GM12878 (cell line): ENCODE data around the gene ABHD2. TPM values are rescaled to one million over a fixed set of nuclear protein-coding genes. Genes with fewer than 3 reads are reported as not detected.

Experiments used
- ATAC-seq: fragments of 200-7000 bp; cut with Tn5 transposase; 3 replicates; pipeline ENCODE4 v1.9.1; 2020; ENCODE audit warnings: mild to moderate bottlenecking, moderate library complexity
- BruUV-seq: library from RNA; stranded (reverse); fragments of 400-500 nt; replicated peaks from 2 replicates; lab custom pipeline; 2021; lab: Mats Ljungman, UMichigan
- CTCF ChIA-PET: fragments of 300-600 bp; sonication (Branson Sonifier 250); formaldehyde crosslinking; extraction: SDS; loops from one replicate; lab custom pipeline; 2021; ENCODE audit warnings: inconsistent platforms; lab: Yijun Ruan, JAX
- POLR2A ChIA-PET: fragments of 350-600 bp; formaldehyde crosslinking; extraction: SDS; loops from one replicate; lab custom pipeline; 2021; ENCODE audit warnings: inconsistent platforms; lab: Charles Lee
- RAD21 ChIA-PET: fragments of 300-600 bp; sonication (Branson Sonifier 250); formaldehyde crosslinking; loops from one replicate; lab custom pipeline; 2023; ENCODE audit warnings: antibody characterized with exemption; ENCODE audit not compliant: unreplicated experiment; lab: Charles Lee
- SMC1A ChIA-PET: fragments of 300-600 bp; sonication (Branson Sonifier 250); formaldehyde crosslinking; loops from one replicate; lab custom pipeline; 2023; ENCODE audit not compliant: unreplicated experiment, uncharacterized antibody; lab: Charles Lee
- DNase-seq: peaks from one replicate; pipeline ENCODE4 v3.0.0-alpha.2; 2011; ENCODE audit warnings: low read depth, low spot score
- FAIRE-seq: peaks from 3 replicates; lab custom pipeline; 2011; peaks lifted over from hg19 to GRCh38; lab: Jason Lieb, UNC
- H2AFZ ChIP-seq: 2 replicates; pipeline ENCODE4 v1.6.0; 2011; ENCODE audit warnings: low read depth, low read length, control low read depth; ENCODE audit not compliant: control insufficient read depth
- H3K27ac ChIP-seq: 2 replicates; pipeline ENCODE4 v1.5.1; 2011; ENCODE audit warnings: control low read depth; ENCODE audit not compliant: control insufficient read depth, insufficient read depth
- H3K27me3 ChIP-seq, 2 experiments: replicated peaks in 1 of 2; 2 replicates each; pipeline versions ENCODE4 v1.6.0 to v1.6.1; 2011; ENCODE audit warnings: low read length in 1 of 2; ENCODE audit not compliant: control insufficient read depth in 2 of 2, insufficient read depth in 2 of 2
- H3K36me3 ChIP-seq, 2 experiments: 2 replicates each; pipeline ENCODE4 v1.5.1; 2011; ENCODE audit warnings: low read length in 1 of 2; ENCODE audit not compliant: control insufficient read depth in 2 of 2, insufficient read depth in 2 of 2
- H3K4me1 ChIP-seq: 2 replicates; pipeline ENCODE4 v1.6.1; 2011; ENCODE audit warnings: mild to moderate bottlenecking, low read length, moderate library complexity, mixed read lengths; ENCODE audit not compliant: control insufficient read depth, insufficient read depth
- H3K4me2 ChIP-seq: 2 replicates; pipeline ENCODE4 v1.6.0; 2011; ENCODE audit warnings: control low read depth; ENCODE audit not compliant: control insufficient read depth, insufficient read depth
- H3K4me3 ChIP-seq: fragments of 200-600 bp; sonication (generic); 2 replicates; pipeline ENCODE4 v1.5.1; 2016
- H3K79me2 ChIP-seq: 2 replicates; pipeline ENCODE4 v1.6.0; 2011; ENCODE audit warnings: low read length; ENCODE audit not compliant: control insufficient read depth, insufficient read depth
- H3K9ac ChIP-seq: 2 replicates; pipeline ENCODE4 v1.8.0; 2011; ENCODE audit warnings: low read length, control low read depth, mixed read lengths; ENCODE audit not compliant: control insufficient read depth, insufficient read depth
- H3K9me3 ChIP-seq: replicated peaks from 3 replicates; pipeline ENCODE4 v1.5.1; 2011; ENCODE audit warnings: mild to moderate bottlenecking, low read length; ENCODE audit not compliant: control insufficient read depth, insufficient read depth
- H4K20me1 ChIP-seq: 2 replicates; pipeline ENCODE4 v1.6.0; 2011; ENCODE audit not compliant: control insufficient read depth, insufficient read depth
- ASH2L ChIP-seq: fragments of 300-600, 200-600 bp; sonication (generic); IDR thresholded peaks from 2 replicates; pipeline ENCODE4 v1.6.1; 2017; ENCODE audit warnings: low read depth, mild to moderate bottlenecking, borderline replicate concordance
- E2F4 ChIP-seq: IDR thresholded peaks from 2 replicates; pipeline ENCODE4 v1.6.1; 2012; ENCODE audit warnings: low read depth, low read length, improper control_type of control experiment
- ELK1 ChIP-seq: IDR thresholded peaks from 2 replicates; pipeline ENCODE4 v1.6.1; 2012; ENCODE audit warnings: low read depth, low read length, improper control_type of control experiment
- GABPA ChIP-seq: IDR thresholded peaks from 2 replicates; pipeline ENCODE4 v1.6.1; 2014; ENCODE audit warnings: antibody characterized with exemption, low read depth, mild to moderate bottlenecking, inconsistent platforms
- IRF4 ChIP-seq: IDR thresholded peaks from 2 replicates; pipeline ENCODE4 v1.6.1; 2011; ENCODE audit warnings: low read depth, low read length
- KDM1A ChIP-seq: fragments of 200-600 bp; sonication (generic); IDR thresholded peaks from 2 replicates; pipeline ENCODE4 v1.6.1; 2016; ENCODE audit warnings: borderline replicate concordance
- LARP7 ChIP-seq: fragments of 450-650 bp; IDR thresholded peaks from 2 replicates; pipeline ENCODE4 v1.6.1; 2017; ENCODE audit warnings: mild to moderate bottlenecking
- NR2F1 ChIP-seq: fragments of 450-650 bp; conservative IDR thresholded peaks from 2 replicates; pipeline ENCODE4 v1.6.1; 2017; ENCODE audit warnings: mild to moderate bottlenecking
- NRF1 ChIP-seq: conservative IDR thresholded peaks from 2 replicates; pipeline ENCODE4 v1.6.1; 2011; ENCODE audit warnings: mild to moderate bottlenecking, low read depth, low read length, improper control_type of control experiment
- RFX5 ChIP-seq: IDR thresholded peaks from 2 replicates; pipeline ENCODE4 v1.6.1; 2011; ENCODE audit warnings: low read depth, low read length, improper control_type of control experiment
- ZBTB33 ChIP-seq: fragments of 450-650 bp; IDR thresholded peaks from 2 replicates; pipeline ENCODE4 v1.6.1; 2017; ENCODE audit warnings: mild to moderate bottlenecking
- ZNF592 ChIP-seq: fragments of 450-650 bp; IDR thresholded peaks from 2 replicates; pipeline ENCODE4 v1.6.1; 2017; ENCODE audit warnings: mild to moderate bottlenecking, moderate library complexity
- ZNF622 ChIP-seq: fragments of 450-650 bp; IDR thresholded peaks from 2 replicates; pipeline ENCODE4 v1.6.1; 2017; ENCODE audit warnings: mild to moderate bottlenecking, inconsistent platforms
- WGBS: methylation state at CpG from one replicate; pipeline ENCODE4 v1.1.6; 2016; ENCODE audit warnings: low lambda C conversion rate; ENCODE audit not compliant: insufficient replicate concordance, insufficient coverage; ENCODE audit errors: missing lambda C conversion rate; 5-methylcytosine and 5-hydroxymethylcytosine counted together
- in situ Hi-C: fragments of 300-500 bp; cut with MboI; formaldehyde crosslinking; loops from 9 replicates; pipeline ENCODE4 v1.14.3; 2018; ENCODE audit warnings: mixed read lengths
- intact Hi-C: fragments of 100-400 bp; cut with micrococcal nuclease; formaldehyde crosslinking; loops from one replicate; pipeline ENCODE4 v1.14.2; 2022; ENCODE audit not compliant: unreplicated experiment
- polyA plus RNA-seq, 11 experiments: library from polyadenylated mRNA; depleted of rRNA in 4 of 11; unstranded in 6 of 11; stranded (reverse) in 5 of 11; fragments of >200 nt; fragmentation: Nextera tagmentation in 4 of 11; fragmentation: Illumina TruSeq in 1 of 11; extraction: Ambion mirVana in 4 of 11; extraction: Trizol in 1 of 11; gene quantifications; 1 replicate in 1 of 11; 2 replicates in 10 of 11; pipeline versions ENCODE4 v1.2.1 to v1.2.3, GENCODE V29; 2011 to 2016; ENCODE audit warnings: inconsistent platforms in 2 of 11, missing spikeins in 2 of 11, low read depth in 1 of 11
- total RNA-seq, 4 experiments: library from RNA; depleted of rRNA in 3 of 4; stranded (reverse); fragments of >200 nt in 3 of 4; fragmentation: Illumina TruSeq in 1 of 4; extraction: Trizol in 1 of 4; gene quantifications; 2 replicates each; pipeline versions ENCODE4 v1.2.1 to v1.2.3, GENCODE V29; 2013 to 2021

ABHD2 gene
- total and polyA plus RNA-seq, 10 of the 15 experiments (the other 5 are each of a cell fraction or from before 2014, with no cell fraction given) = 1.2 to 33.6 (median 20.4) TPM

GRCh38 chr15:89227425-89227824 lies 139.2 kb downstream of the ABHD2 start:
- Histone ChIP-seq H3K9ac (no peak overlapping the region), H3K4me2 (no peak overlapping the region), H3K36me3 (no peaks in the 10 kb centered on the region), H3K79me2 (no peaks in the 10 kb centered on the region), H3K27me3 (no peaks in the 10 kb centered on the region), H3K4me1 (no peaks in the 10 kb centered on the region), H2AFZ (no peak overlapping the region), H3K9me3 (no peaks in the 10 kb centered on the region), H3K4me3 (no peak overlapping the region), H4K20me1 (no peaks in the 10 kb centered on the region), H3K27ac (no peak overlapping the region)
- in situ Hi-C loops = no loop called here
- TF ChIP-seq LARP7 (no peak), ELK1 (no peak), ZNF592 (no peak), ASH2L (no peak), ZBTB33 (no peak), NRF1 (no peak), ZNF622 (no peak), RFX5 (no peak), NR2F1 (no peak), GABPA (no peak), IRF4 (no peak), E2F4 (no peak), KDM1A (no peak)
- SMC1A ChIA-PET = interaction anchor here (1.0 kb wide), 1 partner anchor 17 kb away, joined by 3 read pairs; no protein-coding TSS in a partner anchor
- CTCF ChIA-PET = no interaction called here
- no TSS peak for BruUV-seq
- intact Hi-C loops = no loop called here
- POLR2A ChIA-PET = no interaction called here
- ATAC-seq (no peak), FAIRE-seq (no peak), DNase-seq (no peak)
- RAD21 ChIA-PET = no interaction called here
- 52% methylated on average over 7 of the region's 7 CpGs for WGBS
